GM12801 (cell line): Measurements from ENCODE around the gene PKNOX2.

Source experiments
- CTCF ChIP-seq: IDR thresholded peaks from one replicate; pipeline ENCODE4 v1.5.1; 2011; ENCODE audit warnings: control low read depth; ENCODE audit not compliant: insufficient read length; ENCODE audit errors: extremely low read depth

The PKNOX2 gene

GRCh38 chr11:125193416-125193726 lies 28.8 kb downstream of the PKNOX2 start:
- no peak for TF ChIP-seq CTCF

GRCh38 chr11:125193841-125194240 lies 29.3 kb downstream of the PKNOX2 start:
- no peak for TF ChIP-seq CTCF

GRCh38 chr11:125199915-125200314 lies 35.4 kb downstream of the PKNOX2 start:
- no peak for TF ChIP-seq CTCF

GRCh38 chr11:125200441-125200840 lies 35.9 kb downstream of the PKNOX2 start:
- no peak for TF ChIP-seq CTCF

- no peak for TF ChIP-seq CTCF
Measured at GRCh38 chr11:125201525-125202141, 37.1 kb downstream of the PKNOX2 start.

GRCh38 chr11:125202362-125202880 lies 37.9 kb downstream of the PKNOX2 start:
- TF ChIP-seq CTCF, result no peak

- TF ChIP-seq CTCF, result no peak
Measured at GRCh38 chr11:125202977-125203376, 38.4 kb downstream of the PKNOX2 start.
